Measurements from ENCODE around the gene SLC27A3.
A peak's percentile ranks its signal among the peaks of the same experiment; 100 is the strongest.
"Not testable (repeated sequence)": the region's sequence is repeated elsewhere in the genome, so short reads cannot be mapped to it uniquely, and the experiment has no call there.

The SLC27A3 gene

DNA sequence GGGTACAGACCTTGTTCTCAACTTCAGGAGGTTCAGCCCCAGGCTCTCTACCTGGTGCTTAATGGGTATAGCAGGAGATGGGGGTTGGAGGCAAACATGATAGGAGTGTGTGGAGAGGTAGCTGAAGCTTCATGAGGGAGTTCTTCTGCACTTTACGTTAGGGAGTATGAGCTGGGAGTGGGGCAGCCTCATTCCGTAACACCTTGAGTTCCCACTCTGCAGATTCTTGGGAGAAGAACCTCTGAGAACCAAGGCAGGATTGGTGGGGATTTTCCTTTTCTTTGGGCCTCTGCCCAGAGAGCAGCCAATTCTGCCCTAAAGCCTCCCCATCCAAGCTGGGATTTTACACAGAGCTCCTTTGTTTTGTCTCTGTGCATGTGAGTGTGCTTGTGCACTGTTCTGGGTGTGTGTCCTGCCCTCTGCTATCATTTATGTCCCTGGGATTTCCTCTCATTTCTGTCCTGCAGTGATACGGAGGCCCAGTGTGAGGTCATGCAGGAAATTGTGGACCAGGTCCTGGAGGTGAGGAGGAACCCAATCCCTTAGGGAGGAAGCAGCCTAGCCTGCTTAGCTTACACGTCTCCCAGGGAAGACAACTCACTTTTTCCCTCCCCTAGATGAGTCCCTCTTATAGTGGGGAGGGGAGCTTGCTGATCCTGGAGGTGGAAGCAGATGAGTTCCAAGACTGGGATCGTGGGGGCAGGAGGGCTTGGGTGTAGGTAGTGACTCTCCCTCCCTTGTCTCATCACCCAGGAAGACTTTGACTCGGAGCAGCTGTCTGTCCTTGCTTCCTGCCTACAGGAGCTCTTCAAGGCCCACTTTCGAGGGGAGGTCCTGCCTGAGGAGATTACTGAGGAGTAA lies 11.6 kb upstream of the SLC27A3 start:
- peak in 7 of 56 donors; percentile 10 to 32 (median 19) for DNase-seq

DNA sequence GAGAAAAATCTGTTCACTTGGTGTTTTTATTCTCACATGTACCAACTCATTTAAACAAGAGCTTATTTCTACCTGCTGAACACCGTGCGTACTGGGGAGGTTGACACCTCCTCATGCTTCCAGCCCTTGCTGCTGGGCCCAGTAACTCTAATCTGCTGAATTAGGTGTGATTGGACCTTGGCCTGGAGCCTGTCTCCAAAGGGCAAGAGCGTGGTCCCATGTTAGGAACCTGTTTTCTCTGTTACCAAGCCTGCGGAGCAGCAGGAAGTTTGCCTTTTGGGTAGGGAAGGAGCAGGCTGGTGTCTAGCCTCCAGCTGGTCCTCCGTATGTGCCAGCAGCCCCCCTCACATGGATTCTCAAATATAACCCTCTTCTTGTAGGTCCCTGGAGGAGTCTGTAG lies 10.9 kb upstream of the SLC27A3 start:
- no peak for DNase-seq

DNA sequence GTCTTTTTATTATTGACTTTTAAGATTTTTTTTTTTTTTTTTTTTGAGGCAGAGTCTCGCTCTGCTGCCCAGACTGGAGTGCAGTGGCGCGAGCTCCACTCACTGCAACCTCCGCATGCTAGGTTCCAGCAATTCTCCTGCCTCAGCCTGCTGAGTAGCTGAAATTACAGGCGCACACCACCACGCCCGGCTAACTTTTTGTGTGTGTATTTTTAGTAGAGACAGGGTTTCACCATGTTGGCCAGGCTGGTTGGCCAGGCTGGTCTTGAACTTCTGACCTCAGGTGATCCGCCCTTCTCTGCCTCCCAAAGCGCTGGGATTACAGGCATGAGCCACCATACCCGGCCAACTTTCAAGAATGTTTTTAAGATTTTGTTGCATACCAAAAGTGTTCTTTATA lies 8.5 kb upstream of the SLC27A3 start:
- DNase-seq, result not testable (repeated sequence)

DNA sequence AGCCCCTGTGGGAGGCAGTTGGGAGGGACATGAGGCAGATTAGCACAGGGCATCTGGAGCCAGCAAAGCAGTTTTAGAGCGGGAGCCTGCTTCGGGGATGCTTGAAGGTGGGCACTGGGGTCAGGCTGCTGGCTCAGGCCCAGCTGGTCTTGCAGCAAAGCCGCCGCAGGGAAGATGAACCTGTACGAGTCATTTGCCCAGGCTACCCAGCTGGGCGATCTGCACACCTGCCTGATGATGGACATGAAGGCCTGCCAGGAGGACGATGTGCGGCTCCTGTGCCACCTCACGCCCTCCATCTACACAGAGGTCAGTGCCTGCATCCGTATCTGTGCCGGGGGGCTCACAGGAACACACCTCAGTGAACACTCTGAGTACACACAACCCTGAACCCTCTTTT lies 7.7 kb upstream of the SLC27A3 start:
- DNase-seq, result no peak

DNA sequence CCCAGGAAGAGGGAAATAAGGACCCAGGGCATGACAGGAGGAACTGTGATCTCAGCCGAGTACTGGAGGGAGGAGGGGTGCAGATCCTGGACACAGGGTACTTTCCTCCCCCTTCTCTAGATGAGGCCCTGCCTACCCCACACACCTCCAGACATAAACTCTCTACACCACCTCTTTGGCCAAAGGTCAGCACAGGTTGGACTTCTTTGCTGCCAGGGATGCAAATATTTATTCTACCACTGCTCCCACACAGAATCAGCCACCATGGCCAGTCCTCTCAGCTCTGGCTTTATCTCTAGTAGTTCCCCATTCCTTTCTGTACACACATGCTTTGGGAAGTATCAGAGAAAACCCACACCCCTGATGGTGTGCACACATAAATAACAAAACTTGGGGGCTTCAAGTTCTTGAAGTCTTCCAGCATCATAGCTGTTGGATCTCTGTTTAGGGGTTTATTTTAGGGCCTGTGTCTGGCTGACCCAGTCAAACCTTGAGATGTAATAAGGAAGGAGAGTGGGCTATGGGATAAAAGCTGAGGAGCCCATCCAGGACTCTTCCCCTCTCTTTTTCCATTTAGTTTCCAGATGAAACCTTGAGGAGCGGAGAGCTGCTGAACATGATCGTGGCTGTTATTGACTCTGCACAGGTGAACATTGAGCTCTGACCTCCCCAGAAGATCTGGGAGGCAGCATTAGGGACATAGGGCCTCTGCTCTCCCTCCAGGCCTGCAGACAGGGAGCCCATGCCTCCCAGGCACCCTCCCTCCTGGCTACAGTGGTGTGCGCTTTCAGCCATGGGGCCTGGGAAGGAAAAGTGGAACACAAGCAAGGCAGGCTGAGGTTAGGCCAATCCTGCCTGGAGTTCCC lies 6.7 kb upstream of the SLC27A3 start:
- DNase-seq, result no peak

DNA sequence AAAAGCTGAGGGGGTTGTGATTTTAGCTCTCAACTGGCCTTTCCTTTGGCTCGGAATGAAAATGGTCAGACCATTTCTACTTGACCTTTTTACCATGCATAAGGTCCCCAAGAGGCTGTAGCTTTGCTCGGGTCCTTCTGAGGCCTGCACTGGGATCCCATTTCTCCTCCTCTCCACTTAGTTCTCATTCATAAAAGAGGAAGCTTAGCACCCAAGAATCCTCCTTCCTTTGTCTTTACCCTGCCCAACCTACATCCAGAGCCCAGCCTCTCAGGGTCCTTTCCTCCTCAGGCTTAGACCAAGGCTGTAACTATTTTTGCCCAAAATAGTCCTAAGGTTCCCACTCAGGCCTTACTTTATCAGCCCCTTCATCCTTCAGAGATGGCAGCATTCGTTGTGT lies 6.0 kb upstream of the SLC27A3 start:
- no peak for DNase-seq

DNA sequence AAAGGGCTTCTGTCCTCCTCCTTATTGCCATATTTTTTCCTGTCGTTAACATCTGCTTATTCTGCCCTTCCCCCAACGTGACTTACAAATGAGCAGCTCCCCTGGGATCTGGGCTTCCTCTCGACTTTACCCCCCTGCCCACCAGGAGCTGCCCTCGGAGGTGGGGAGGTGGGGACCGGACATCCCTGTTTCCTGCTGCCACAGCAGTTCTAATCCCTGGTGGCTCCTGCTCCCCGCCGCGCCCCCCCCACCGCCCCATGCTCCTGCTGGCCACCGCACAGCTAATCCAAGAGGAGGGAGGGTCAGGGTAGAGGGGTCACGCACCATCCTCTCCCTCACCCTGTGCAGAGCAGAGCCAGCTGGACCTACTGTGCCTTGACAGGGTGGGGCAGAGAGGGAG lies 4.4 kb upstream of the SLC27A3 start:
- DNase-seq, result no peak

DNA sequence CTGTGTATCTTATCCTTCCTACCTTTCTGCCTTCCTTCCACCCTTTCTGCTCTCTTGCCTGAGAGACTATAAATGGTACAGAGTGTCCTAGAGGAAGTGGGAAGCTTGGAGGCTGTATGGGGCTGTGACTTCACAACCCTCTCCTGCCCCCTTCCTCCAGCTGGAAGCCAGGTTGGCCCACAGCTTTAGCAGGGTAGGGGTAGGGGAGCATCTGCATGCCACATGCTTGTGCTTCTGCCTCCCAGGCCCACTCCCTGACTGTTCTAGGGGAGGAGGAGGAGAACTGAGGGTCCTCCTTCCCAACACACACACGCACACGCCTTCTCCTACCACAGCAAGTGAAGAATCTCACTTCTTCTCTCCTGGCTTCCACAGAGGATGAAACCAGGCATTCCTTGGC lies 3.9 kb upstream of the SLC27A3 start:
- no peak for DNase-seq

DNA sequence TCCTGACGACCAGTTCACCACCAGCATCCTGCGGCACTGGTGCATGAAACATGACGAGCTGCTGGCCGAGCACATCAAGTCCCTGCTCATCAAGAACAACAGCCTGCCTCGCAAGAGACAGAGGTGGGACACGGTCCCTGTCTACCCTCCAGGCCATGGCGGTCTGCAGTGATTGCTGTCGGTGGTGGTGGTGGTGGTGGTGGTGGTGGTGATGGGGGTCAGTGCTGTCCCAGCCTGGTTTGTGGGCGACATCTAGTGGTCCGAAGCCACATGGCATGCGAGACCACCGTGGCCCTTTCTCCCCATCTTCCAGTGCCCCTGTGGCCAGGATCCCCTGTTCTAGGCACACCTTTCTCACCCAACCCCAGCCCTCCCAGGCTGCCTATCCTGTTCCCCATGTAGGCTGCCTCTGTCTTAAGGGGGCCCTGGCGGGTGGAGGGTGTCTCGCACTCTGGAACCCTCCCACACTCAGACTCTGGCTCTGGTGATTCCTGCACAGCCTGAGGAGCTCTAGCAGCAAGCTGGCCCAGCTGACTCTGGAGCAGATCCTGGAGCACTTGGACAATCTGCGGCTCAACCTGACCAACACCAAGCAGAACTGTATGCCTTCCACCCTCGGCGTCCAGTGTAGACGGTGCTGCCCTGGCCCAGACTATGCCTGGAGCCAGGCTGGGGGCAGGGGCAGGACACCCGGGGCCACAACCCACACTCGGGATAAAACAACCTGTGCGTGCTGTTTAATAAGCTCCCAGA lies 3.2 kb upstream of the SLC27A3 start:
- DNase-seq, result no peak

DNA sequence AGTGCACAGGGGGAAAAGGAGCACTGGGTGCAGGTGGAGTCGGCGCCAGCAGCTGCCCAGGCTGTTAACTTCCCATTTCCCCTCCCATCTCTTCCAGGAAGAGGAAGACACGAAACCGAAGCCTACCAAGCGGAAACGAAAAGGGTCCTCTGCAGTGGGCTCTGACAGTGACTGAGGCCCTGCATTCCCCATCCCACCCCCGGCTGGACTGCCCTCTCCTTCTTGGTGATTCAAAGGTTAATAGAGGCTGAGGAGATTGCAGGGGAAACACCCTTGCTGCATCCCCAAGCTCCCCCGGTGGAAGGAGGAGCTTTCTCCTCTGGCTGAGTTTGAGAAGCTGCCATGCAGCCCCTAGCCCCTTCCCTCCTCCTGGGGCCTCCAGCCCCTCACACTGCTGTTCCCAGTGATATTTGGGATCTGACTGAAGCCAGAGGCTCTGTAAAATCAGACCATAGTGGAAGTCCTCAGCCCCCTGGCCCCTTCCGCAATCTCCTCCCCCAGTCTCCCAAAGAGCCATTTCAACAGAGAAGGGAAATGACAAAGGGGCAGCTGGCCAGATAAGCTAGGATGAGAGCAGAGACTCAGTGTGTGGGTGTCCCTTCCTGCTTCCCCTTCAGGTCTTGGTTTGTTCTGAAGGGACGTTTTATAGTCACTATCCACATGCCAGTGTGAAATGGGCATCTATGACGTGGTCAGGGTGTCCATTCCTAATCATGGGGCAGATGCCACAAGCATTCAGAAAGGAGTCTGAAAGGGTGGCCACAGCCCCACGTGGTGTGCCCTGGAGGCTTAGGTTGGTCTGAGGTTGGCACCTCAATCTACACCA lies 1.9 kb upstream of the SLC27A3 start:
- DNase-seq, result peak in 1 of 56 donors; percentile 27

DNA sequence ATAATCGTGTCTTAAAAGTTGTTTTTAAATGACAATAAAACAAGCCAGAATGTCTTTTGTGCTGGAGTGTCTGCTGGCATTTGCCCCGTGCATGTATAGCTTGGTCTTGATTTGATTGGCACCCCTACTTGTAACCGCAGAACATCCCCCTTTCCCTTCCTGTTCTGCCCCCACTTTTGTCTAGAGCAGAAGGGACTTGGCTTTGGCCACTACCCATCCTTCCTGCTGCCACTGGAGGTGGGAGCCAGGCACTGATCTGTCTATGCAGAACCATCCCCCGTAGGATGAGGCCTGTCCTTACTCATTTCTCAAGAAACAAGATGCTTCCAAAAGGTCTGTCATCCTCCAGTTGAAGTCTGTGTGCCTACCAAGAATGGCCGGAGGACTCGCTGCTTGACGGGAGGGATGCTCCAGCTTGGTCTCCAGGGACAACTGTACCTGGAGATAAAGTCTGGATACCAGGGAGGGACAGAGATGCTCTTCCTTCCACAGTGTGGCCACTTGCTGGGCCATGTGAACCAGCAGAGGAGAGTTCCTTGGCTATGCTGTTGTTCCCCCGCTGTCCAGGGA lies 1.1 kb upstream of the SLC27A3 start:
- DNase-seq, result no peak

DNA sequence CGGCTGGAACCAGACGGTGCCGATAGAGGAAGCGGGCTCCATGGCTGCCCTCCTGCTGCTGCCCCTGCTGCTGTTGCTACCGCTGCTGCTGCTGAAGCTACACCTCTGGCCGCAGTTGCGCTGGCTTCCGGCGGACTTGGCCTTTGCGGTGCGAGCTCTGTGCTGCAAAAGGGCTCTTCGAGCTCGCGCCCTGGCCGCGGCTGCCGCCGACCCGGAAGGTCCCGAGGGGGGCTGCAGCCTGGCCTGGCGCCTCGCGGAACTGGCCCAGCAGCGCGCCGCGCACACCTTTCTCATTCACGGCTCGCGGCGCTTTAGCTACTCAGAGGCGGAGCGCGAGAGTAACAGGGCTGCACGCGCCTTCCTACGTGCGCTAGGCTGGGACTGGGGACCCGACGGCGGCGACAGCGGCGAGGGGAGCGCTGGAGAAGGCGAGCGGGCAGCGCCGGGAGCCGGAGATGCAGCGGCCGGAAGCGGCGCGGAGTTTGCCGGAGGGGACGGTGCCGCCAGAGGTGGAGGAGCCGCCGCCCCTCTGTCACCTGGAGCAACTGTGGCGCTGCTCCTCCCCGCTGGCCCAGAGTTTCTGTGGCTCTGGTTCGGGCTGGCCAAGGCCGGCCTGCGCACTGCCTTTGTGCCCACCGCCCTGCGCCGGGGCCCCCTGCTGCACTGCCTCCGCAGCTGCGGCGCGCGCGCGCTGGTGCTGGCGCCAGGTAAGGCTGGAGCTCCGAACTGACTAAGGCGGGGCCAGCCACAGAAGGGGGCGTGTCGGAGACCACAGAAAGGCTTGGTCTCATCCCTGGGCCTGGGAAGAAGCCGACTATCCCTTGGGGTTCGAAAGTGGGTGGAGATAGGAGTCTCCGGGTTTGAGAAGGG lies 486 bp downstream of the SLC27A3 start:
- DNase-seq, result peak in 6 of 56 donors; percentile 21 to 53 (median 36)

DNA sequence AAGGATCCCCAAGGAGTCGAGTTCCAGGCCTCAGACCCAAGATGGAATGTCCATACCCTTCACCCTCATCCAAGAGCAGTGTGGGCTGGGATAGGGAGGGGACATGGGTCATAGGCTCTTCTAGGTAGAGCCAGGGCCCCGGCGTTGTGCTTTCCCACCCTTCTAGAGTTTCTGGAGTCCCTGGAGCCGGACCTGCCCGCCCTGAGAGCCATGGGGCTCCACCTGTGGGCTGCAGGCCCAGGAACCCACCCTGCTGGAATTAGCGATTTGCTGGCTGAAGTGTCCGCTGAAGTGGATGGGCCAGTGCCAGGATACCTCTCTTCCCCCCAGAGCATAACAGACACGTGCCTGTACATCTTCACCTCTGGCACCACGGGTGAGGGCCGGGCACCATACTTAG lies 1.1 kb downstream of the SLC27A3 start:
- no peak for DNase-seq

DNA sequence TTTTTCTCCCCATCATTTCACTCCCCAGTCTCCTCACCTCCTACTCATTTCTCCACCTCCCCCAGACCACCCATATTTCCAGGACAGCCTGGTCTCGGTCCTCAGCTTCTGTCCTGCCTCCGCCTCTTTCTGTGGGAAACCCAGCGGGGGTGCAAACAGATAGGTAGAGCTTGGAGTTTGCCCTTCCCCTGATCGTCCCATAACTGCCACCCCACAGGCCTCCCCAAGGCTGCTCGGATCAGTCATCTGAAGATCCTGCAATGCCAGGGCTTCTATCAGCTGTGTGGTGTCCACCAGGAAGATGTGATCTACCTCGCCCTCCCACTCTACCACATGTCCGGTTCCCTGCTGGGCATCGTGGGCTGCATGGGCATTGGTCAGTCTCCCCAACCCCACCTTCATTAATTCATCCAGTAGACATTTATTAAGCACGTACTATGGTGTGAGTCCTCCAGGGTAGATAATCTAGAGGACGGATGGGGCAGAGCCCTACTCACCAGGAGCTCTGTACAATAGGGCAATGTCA lies 1.7 kb downstream of the SLC27A3 start:
- no peak for DNase-seq

DNA sequence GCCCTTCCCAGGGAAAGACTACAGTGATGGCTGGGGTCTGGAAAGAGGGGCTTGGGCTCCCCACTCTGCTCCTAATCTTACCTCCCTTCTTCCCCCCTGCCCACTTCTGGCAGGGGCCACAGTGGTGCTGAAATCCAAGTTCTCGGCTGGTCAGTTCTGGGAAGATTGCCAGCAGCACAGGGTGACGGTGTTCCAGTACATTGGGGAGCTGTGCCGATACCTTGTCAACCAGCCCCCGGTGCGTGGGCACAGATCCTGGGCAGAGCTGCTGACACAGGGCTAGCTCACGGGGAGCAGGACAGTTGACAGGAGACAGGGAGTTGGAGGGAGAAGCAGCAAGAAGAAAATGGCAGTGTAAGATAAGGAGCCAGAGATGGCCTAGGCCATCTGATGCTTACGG lies 2.4 kb downstream of the SLC27A3 start:
- DNase-seq, result peak in 22 of 56 donors; percentile 15 to 73 (median 33)

DNA sequence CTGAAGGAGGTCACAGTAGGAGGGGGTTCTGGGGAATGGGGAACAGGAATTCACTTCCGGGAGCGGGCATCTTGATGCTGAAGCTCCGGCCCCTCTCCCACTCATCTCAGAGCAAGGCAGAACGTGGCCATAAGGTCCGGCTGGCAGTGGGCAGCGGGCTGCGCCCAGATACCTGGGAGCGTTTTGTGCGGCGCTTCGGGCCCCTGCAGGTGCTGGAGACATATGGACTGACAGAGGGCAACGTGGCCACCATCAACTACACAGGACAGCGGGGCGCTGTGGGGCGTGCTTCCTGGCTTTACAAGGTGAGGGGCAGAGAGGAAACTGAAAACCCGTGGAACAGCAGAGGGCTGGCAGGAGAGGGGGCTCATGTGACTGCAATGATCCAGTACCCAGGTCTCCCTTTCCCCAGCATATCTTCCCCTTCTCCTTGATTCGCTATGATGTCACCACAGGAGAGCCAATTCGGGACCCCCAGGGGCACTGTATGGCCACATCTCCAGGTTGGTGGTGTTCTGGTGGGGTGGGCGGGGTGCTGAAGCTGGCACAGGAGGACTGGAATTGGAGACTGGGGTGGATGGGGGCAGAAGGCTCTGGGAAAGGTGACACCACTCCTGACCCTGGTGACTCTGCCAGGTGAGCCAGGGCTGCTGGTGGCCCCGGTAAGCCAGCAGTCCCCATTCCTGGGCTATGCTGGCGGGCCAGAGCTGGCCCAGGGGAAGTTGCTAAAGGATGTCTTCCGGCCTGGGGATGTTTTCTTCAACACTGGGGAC lies 3.0 kb downstream of the SLC27A3 start:
- DNase-seq, result no peak

DNA sequence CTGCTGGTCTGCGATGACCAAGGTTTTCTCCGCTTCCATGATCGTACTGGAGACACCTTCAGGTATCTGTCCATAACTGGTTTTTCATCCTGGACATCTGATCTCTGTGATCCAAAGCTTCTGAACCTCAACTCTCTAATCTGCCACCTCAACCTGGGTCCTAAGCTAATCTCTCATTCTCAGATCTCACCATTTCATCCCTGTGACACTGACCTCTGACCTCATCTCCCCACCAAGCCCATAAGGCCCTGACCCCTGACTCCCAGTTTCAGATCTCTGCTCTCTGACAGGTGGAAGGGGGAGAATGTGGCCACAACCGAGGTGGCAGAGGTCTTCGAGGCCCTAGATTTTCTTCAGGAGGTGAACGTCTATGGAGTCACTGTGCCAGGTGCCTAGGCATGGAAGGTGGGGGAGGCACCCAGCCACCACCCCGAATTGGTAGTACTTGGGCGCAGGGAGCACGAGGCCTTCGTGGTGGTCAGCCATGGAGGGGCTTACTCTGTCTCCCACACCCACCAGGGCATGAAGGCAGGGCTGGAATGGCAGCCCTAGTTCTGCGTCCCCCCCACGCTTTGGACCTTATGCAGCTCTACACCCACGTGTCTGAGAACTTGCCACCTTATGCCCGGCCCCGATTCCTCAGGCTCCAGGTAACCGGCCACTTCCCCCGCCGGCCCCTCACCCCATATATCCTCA lies 3.8 kb downstream of the SLC27A3 start:
- DNase-seq, result no peak
